GM18868 (cell line): ENCODE results near the gene SS18L1.

Experiments
- ATAC-seq: cut with Tn5 transposase; IDR thresholded peaks from one replicate; pipeline ENCODE4 v1.9.1; 2021; ENCODE audit warnings: mild to moderate bottlenecking, moderate library complexity; ENCODE audit not compliant: unreplicated experiment

Gene SS18L1

DNA sequence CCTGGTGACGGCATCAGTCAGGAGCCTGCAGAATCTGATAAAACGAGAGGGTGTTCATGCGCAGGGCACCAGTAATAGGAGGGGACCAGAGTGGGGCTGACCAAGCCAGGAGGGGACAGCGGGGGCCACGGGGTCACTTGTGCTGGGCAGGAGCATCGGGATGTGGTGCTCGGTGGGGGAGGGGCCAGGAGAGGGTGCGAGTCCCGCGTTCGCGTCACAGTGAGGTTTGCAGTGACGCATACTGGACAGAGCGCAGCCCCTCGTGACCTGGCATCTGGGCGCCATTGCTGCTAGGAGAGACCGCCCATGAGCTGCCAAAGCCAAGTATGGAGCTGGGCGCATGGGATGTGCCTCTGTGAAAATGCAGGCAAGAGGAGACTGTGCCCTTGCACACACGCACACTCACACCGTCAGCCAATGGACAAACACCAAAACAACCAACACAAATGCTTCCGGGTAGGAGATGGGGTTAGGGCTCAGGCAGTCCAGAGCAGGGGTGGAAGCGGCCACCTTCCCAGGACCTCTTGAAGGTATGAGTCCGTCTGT, 25.4 kb downstream of the SS18L1 start:
- no peak for ATAC-seq

DNA sequence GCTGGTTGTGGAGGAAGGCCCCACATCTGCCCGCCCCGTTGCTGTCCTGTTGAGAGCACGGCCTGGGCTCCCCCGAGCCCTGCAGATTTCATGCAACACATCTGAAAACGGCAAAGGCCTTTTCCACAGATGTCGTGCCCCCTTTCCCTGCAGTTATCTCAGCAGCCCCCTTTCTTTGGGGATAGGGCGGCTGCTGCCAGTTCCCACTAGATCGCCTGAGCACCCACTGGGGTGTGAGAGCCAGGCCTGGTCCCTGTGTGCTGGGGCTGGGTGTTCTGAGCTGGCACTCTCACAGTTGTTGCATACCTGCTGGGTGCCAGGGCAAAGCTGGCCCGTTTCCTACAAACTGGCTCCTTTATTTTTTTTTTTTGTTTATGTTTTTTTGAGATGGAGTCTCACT, 27.0 kb downstream of the SS18L1 start:
- no peak for ATAC-seq

DNA sequence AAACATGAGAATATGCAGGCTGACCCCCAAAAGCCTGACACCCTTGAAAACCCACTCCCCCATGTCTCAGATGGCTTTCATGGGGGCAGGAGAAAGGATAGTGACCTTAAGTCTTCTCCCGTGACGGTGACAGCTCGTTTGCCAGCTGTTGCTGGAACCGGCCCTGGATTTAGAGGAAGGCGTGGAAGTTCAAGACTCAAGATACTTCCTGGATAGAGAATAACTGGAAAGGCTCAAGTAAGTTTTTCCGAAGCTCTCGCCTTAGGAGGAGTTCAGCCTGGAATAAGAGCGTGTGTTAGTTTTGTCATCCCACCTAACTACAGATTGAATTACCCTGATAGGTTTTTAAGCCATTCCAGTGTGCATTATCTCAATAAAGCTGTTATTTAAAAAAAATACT, 27.7 kb downstream of the SS18L1 start:
- no peak for ATAC-seq

DNA sequence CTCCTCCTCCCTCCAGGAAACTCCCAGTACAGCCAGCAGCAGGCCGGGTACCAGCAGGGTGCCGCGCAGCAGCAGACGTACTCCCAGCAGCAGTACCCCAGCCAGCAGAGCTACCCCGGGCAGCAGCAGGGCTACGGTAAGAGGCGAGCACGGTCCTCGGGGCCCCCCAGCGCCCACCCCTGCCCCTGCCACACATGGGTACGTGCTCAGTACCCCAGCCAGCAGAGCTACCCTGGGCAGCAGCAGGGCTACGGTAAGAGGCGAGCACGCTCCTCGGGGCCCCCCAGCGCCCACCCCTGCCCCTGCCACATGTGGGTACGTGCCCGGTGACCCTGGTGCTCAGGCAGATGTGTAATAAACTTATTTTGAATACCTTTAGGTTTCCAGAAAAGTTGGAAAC, 29.1 kb downstream of the SS18L1 start:
- no peak for ATAC-seq

DNA sequence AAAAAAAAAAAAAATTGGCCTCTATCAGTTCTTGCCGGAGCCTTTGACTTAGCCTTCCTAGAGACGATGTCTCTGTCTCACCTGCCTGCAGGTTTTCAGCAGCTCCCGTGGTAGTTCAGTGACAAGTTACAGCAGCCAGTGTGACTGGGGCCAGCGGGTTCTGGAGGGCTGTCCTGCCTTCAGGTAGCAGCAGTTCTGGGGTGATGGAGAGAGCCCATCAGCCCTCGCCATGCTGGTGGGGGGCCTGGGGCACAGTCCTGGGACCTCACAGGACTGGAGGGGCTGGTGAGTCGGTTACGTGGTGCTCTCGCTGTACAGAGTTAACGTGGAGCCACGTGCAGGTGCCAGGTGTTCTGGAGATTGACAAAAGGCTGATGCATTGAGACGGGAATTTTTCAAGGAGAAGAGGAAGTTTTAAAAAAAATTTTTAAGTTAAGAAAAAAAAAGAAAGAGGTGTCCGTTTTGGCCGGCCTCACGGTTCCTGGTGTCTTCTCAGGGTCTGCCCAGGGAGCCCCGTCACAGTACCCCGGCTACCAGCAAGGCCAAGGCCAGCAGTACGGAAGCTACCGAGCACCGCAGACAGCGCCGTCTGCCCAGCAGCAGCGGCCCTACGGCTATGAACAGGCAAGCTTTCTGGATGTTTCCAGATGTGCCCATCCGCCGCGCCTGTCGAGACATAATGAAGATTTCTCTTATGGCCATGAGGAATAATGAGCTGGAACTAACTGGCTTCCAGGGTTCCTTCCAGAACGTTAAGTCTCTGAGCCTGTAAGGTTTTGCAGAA, 30.6 kb downstream of the SS18L1 start:
- ATAC-seq = no peak

DNA sequence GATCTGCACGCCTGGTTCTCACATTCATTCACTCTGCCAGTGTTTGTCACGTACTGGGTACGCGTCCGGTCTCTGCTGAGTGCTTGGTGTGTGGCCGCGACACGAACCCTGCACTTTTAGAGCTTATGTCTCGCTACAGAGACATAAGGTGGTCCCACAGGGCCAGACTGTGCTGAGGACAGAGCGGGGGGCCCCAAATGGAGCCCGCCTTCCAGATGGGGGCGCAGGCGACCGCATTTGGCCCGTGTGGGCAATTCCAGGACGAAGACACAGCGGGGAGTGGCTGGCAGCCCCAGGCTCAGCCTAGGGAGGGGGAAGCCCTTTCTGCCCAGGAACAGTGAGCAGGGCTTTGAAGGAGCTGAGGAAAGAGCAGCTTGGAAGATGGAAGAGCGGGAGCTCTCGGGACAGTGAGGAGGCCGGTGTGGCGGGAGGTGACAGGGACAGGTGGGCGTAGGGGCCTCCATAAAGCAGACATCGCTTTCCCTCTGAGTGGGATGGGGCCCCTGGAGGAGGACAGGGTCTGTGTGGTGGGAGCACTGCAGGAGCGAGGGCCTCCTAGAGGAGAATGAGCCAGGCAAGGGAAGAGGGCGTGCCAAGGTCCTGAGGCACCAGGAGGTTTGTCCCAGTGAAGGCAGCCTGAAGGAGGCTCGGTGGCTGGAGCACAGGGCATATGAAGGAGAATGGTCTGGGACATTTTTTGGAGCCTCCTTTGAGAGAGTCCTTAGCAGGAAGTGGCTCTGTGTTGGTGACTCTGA, 31.5 kb downstream of the SS18L1 start:
- ATAC-seq = no peak

DNA sequence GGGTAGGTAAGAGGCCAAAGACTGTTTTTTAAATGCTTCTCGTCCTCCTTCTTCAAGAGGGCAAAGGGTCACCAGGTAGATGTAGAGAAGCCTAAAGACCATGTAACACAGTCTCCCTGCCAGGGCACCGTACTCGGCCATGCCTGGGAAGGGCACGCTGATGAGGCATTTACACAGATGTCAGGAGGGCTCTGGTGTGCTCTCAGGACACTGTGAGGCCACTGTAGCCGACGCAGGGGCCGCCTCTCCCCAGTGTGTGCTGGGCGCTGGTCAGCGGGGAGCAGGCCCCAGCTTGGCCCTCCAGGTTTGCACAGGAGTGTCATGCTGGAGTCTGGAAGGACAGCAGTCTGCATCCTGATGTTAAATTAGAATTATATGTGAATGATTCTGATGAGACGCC, 32.1 kb downstream of the SS18L1 start:
- ATAC-seq = no peak

DNA sequence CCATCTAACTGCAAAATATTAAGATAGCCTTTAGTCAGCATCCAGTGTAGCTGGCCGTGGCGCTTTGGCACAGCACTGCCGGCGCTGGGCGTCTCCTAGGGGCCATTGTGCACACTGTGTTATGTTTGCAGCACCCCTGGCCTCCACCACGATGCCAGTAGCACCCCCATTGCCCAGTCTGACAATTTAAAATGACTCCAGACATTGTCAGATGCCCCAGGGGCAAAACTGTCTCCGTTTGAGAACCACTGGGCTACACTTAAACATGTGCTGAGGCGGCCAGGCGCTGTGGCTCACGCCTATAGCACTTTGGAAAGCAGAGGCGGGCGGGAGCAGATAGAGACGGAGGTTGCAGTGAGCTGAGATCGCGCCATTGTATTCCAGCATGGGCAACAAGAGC, 33.3 kb downstream of the SS18L1 start:
- ATAC-seq = no peak

DNA sequence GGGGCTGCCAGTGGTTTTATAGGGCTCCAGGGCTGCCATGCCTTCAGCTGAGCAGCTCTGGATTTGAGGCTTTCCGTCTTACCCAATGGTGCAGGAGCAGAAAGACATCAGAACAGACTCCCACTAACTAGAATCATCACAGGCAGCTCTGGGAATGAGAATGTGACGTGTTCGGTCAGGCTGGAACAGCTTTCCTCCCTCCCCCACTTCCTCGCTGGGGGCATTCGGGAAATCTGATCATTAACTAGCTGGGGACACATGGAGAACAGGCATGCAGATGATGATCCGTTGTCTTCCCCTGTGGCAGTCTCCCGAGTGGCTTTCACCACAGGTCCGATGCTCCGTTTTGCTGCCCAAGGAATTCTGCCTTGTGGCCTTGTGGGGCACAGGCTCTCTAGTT, 33.7 kb downstream of the SS18L1 start:
- no peak for ATAC-seq

DNA sequence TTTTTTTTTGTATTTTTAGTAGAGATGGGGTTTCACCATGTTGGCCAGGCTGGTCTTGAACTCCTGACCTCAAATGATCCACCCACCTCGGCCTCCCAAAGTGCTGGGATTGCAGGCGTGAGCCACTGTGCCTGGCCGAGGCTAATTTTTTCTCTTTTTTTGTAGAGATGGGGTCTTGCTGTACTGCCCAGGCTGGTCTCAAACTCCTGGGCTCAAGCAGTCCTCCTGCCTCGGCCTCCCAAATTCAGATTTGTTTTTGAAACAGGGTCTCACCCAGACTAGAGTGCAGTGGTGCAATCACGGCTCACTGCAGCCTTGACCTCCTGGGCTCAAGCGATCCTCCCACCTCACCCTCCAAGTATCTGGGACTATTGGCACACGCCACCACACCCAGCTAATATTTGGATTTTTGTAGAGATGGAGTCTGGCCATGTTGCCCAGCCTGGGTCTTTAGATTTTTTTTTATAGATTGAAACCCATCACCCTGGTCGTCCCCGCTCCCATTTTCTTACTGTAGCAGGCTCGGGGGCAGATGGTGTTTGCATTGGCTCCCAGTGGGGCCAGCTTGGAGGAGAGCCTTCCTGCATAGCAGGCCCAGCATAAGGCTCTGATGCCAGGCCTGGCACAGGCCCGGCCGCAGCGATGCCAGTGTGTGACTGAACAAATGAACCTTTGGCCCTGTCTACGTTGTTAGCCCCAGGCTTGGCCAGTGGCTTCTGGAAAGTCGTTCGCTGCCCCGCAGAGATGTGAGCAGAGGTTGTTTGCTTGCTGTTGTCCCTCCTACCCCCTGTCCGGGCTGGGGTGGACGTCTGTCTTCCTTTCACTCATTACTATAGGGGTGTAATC, 35.0 kb downstream of the SS18L1 start:
- no peak for ATAC-seq

DNA sequence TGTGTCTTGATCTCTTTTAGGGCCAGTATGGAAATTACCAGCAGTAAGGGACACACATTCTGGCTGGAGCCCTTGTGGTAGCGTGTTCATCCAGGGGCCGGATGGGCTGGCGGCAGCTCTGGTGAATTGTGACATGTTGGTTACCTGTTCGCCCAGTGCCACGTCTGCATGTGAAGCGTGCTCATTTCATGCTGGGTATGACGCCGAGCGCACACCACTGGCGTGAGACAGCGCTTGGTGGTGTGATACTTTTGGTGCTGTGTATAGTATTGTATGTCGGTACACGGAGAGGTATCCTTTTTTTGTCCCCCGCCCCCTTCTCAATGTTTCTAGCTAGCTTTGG, 35.6 kb downstream of the SS18L1 start:
- ATAC-seq = no peak

DNA sequence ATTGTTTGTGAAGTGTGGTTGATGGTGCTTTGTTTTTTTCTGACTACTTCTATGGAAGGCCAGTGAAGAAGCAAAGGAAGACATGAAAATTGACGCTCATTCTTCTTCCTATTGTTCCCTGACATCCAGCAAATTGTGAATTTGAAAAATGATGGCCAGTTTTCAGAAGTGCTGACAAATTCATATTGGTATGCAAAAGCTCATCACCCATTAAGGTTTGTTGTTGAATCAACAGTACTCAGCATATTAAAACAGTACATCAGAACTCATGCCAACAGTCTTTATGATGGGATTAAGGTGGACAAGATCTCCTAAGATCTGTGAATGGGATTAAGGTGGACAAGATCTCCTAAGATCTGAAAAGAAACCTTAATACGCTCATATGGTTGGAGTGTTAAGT, 38.2 kb downstream of the SS18L1 start:
- no peak for ATAC-seq

DNA sequence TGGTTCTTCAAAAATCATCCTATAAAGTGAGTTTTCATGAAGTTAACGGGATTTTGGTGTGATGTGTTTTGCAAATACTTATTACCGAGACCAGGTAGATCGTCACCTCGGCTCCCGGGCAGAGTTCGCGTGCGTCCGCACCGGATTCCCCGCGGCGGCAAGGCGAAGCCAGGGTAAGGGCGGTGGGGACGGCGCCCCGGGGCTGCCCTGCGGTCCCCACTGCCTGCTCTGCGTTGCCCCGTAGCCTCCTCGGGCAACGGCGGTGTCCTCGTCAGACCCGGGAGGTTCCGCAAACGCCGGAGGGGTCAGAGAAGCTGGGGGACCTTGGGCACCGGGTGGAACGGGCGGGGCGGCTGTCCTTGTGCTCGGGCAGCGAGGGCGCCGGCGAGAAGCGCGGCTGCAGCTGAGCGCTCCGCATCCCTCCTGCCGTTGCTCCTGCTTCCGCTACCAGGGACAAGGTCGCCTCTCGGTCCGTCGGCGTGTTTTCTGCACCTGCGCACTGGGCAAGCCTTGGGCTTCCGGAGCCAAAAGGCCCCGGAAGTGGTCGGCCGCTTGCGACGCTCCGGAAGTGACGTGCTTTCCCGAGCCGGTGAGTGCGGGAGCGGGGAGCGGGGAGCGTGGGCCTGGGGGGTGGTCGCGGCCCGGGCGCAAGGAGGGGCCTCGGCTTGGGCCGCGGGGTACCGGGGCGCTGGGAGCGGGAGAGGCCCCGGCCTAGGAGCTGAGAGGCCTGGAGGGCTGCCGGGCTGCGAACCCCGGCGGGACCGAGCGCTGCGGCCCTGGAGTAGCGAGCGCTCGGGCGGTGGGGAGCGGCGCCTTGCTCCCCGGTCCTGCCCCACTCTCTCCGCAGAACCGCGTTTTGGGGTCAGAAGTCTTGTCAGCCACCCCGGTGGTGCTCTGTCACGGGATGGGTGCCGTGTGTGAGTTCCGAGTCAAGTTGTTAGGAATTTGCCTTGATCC, 39.2 kb downstream of the SS18L1 start, which contains the start of gene MTG2:
MTG2 (plus strand) TSS at position 560 of the 957 bp plus-strand sequence. CDS start 10,393 bp downstream, outside the sequence.
- ATAC-seq = peak; percentile 91

DNA sequence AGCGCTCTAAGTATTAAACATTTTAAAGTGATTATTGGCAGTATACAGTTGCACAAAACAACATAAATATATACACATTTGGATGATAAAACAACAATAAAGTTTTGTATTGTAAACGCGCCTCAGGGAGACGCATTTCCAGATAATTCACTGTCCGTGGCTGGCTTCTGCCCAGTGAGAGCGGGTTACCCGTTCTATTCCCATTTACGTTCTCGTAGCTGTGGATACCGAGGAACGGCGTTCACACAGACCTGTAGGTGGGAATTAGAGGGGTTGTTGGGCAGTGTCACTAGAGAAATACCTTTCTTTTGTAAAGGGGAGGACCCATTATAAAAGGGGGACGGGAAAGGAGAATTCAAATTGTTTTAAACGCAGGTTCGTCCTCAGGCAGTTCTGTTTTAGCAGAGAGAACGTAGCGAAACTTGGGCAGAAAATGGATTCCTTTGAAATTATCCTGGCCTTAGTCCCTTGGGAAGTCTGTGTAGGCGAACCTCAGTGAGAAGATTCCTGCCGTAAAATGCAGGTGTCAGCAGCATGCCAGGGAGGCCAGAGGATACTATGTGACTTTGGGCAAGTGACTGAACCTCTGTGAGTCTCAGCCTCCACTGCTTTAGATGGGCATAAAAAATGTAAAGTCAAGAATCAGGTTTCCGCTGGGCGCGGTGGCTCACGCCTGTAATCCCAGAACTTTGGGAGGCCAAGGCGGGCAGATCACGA, 40.0 kb downstream of the SS18L1 start:
- no peak for ATAC-seq

DNA sequence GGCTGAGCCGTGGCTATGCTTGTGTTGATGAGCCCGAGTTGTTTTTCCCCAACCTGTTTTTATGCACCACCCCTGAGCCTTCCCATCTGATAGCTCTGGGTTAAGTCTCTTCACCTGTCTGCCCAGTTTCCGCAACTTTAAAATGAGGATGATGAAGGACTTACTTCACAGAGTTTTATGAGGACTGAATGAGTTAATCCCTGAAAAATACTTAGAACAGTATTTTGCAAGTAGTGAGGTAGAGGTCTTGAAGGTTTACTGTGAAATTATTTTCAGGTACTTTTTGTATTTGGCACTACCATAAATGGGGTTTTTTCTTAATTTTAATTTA, 42.5 kb downstream of the SS18L1 start:
- no peak for ATAC-seq

DNA sequence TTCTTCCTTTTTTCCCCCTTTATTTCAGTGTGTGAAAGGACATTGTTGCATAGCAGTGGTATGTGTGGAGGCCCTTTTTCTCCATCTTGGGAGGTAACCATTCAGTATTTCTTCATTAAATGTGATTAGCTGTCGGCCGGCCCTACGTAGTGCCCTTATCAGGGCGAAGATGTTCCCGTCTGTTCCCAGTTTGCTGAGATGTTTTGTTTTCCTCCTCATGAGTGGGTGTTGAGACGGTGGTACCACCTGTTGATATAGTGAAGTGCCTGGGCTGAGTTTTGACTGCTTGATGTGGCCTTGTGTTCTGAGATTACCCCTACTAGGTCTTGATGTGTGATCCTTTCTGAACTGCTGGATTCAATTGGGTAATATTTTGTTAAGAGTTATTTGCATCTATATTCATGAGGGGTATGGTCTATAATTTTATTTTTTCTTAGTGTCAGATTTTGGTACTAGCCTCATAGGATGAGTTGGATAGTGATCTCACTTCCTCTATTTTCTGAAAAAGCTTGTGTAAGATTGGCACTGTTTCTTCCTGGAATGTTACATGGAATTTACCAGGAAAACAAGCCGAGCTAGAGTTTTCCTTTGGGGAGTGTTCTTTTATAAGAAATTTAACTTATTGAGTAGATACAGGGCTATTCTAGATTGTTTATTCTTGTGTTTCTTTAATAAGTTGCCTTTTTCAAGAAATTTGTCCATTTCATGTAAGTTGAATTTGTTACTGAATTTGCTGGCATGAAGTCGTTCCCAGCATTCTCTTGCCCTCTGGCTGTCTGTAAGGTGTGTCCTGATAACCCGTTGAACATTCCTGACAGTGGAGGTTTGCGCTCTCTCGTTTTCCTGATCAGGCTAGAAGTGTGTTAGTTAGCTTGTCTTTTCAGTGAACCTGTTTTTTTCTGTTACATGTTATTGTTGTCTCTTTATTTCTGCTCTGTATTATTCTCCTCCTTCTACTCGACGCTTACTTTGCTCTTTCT, 43.6 kb downstream of the SS18L1 start:
- no peak for ATAC-seq

DNA sequence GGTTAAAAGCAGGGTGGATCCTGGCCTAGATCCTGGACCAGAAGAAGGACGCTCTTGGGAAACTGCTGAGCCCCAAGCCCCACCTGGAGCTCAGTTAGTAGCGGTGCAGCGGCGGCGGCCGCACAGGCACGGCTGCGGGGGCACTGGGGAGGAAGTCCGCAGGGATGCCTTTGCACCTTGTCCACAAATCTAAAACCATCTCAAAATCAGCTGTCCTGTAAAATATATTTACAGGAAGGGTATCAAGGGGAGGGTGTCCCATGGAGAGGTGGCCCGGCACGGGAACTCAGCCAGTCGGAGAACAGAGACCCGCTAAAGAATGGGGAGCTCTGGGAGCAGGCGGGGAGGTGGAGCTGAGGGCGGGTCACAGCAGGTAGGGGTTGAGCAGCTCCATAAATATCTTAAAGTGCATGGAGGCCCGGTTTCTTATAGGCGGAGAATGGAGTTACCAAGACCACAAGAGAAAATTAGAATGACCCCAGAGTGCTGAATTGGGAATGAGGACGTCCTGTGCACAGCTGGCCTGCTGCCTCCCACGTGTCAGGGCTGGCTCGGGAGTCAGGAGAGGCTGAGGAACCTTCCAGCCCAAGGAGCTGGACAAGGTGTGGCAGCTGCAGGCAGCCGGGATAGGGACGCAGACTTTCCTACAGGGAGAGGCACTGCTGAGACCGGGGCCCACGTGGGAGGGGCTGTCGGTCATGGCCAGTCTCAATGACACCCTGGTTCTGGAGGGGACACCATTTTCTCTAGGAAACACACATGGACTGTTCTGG, 47.3 kb downstream of the SS18L1 start:
- no peak for ATAC-seq
